Measurements from ENCODE around the gene DTNB. TPM values are rescaled to one million over a fixed set of nuclear protein-coding genes. Genes with fewer than 3 reads are reported as not detected.

The DTNB gene
- total and polyA plus RNA-seq, 10 of the 15 experiments (the other 5 are each of a cell fraction or from before 2014, with no cell fraction given): 4.5 to 30.6 (median 11.9) TPM

GRCh38 chr2:25595393-25595792 lies 78.0 kb downstream of the DTNB start:
- Histone ChIP-seq H3K79me2 (ENCODE audit: control insufficient read depth, insufficient read depth, low read length) (no peaks in the 10 kb centered on the region), H3K4me2 (ENCODE audit: control insufficient read depth, insufficient read depth) (no peak overlapping the region), H3K27me3 (replicated peaks in 1 of 2; ENCODE audit: control insufficient read depth in 2 of 2, insufficient read depth in 2 of 2, low read length in 1 of 2) (no peaks in the 10 kb centered on the region), H3K4me1 (ENCODE audit: control insufficient read depth, insufficient read depth, low read length) (peaks cover 11% of the 10 kb centered on the region), H3K9ac (ENCODE audit: control insufficient read depth, insufficient read depth, low read length) (no peak overlapping the region), H3K4me3 (no peak overlapping the region), H4K20me1 (ENCODE audit: control insufficient read depth, insufficient read depth) (no peaks in the 10 kb centered on the region), H3K36me3 (ENCODE audit: control insufficient read depth in 2 of 2, insufficient read depth in 2 of 2, low read length in 1 of 2) (no peaks in the 10 kb centered on the region), H2AFZ (ENCODE audit: control insufficient read depth, low read depth, low read length) (no peak overlapping the region), H3K9me3 (replicated peaks; ENCODE audit: control insufficient read depth, insufficient read depth, low read length) (no peaks in the 10 kb centered on the region), H3K27ac (ENCODE audit: control insufficient read depth, insufficient read depth) (no peak overlapping the region)
- FAIRE-seq (no peak), DNase-seq (ENCODE audit: low read depth, low spot score) (no peak), ATAC-seq (no peak)
- 96% methylated on average over 6 of the region's 6 CpGs for WGBS (ENCODE audit: insufficient coverage, insufficient replicate concordance, low lambda C conversion rate, missing lambda C conversion rate)
- SMC1A ChIA-PET (ENCODE audit: uncharacterized antibody, unreplicated experiment): interaction anchor here (1.8 kb wide), 1 partner anchor 12 kb away, joined by 6 read pairs; no protein-coding TSS in a partner anchor
- no TSS peak for BruUV-seq (replicated peaks)
- in situ Hi-C loops (cut with MboI) (no loop called here), intact Hi-C loops (cut with micrococcal nuclease; ENCODE audit: unreplicated experiment) (no loop called here)
- CTCF ChIA-PET: interaction anchor here (5.5 kb wide), 1 partner anchor 13 kb away, joined by 40 read pairs; no protein-coding TSS in a partner anchor
- RAD21 ChIA-PET (ENCODE audit: unreplicated experiment): interaction anchor here (0.8 kb wide), 1 partner anchor 8 kb away, joined by 3 read pairs; no protein-coding TSS in a partner anchor
- POLR2A ChIA-PET: no interaction called here
- TF ChIP-seq RELA (IDR thresholded peaks at IDR 0.05; ENCODE audit: borderline replicate concordance, partially characterized antibody): no peak

GRCh38 chr2:25594991-25595390 lies 78.4 kb downstream of the DTNB start:
- no peak for ATAC-seq
- WGBS (ENCODE audit: insufficient coverage, insufficient replicate concordance, low lambda C conversion rate, missing lambda C conversion rate): 100% methylated on average over 3 of the region's 3 CpGs
- ChIA-PET RAD21 (ENCODE audit: unreplicated experiment) (interaction anchor here (1.3 kb wide), 1 partner anchor 9 kb away, joined by 4 read pairs; no protein-coding TSS in a partner anchor), POLR2A (no interaction called here), SMC1A (ENCODE audit: uncharacterized antibody, unreplicated experiment) (interaction anchor here (1.8 kb wide), 1 partner anchor 12 kb away, joined by 6 read pairs; no protein-coding TSS in a partner anchor), CTCF (interaction anchor here (5.5 kb wide), 1 partner anchor 13 kb away, joined by 40 read pairs; no protein-coding TSS in a partner anchor)
- Histone ChIP-seq H3K27me3 (replicated peaks in 1 of 2; ENCODE audit: control insufficient read depth in 2 of 2, insufficient read depth in 2 of 2, low read length in 1 of 2) (no peaks in the 10 kb centered on the region), H3K9me3 (replicated peaks; ENCODE audit: control insufficient read depth, insufficient read depth, low read length) (no peaks in the 10 kb centered on the region), H3K79me2 (ENCODE audit: control insufficient read depth, insufficient read depth, low read length) (no peaks in the 10 kb centered on the region), H3K4me2 (ENCODE audit: control insufficient read depth, insufficient read depth) (no peak overlapping the region), H2AFZ (ENCODE audit: control insufficient read depth, low read depth, low read length) (no peak overlapping the region), H3K27ac (ENCODE audit: control insufficient read depth, insufficient read depth) (no peak overlapping the region), H3K9ac (ENCODE audit: control insufficient read depth, insufficient read depth, low read length) (no peak overlapping the region), H3K4me3 (no peak overlapping the region), H3K36me3 (ENCODE audit: control insufficient read depth in 2 of 2, insufficient read depth in 2 of 2, low read length in 1 of 2) (no peaks in the 10 kb centered on the region), H3K4me1 (ENCODE audit: control insufficient read depth, insufficient read depth, low read length) (peaks cover 11% of the 10 kb centered on the region), H4K20me1 (ENCODE audit: control insufficient read depth, insufficient read depth) (no peaks in the 10 kb centered on the region)
- no peak for FAIRE-seq
- no peak for DNase-seq (ENCODE audit: low read depth, low spot score)
- in situ Hi-C loops (cut with MboI): no loop called here
- intact Hi-C loops (cut with micrococcal nuclease; ENCODE audit: unreplicated experiment): no loop called here
- no TSS peak for BruUV-seq (replicated peaks)
- TF ChIP-seq TBL1XR1 (IDR thresholded peaks at IDR 0.05; ENCODE audit: low read depth, low read length) (no peak), POLR2AphosphoS2 (IDR thresholded peaks at IDR 0.05; ENCODE audit: low read depth, low read length) (no peak), CEBPZ (IDR thresholded peaks at IDR 0.05; ENCODE audit: low read depth, low read length) (no peak), CEBPB (IDR thresholded peaks at IDR 0.05; ENCODE audit: borderline replicate concordance in 1 of 2, low read depth in 2 of 2, low read length in 2 of 2) (no peak), ZNF274 (IDR thresholded peaks at IDR 0.05; ENCODE audit: insufficient read depth, insufficient read length) (no peak), LARP7 (IDR thresholded peaks at IDR 0.05) (no peak), GABPA (IDR thresholded peaks at IDR 0.05; ENCODE audit: low read depth) (no peak), RELB (IDR thresholded peaks at IDR 0.05; ENCODE audit: low read depth) (no peak), MTA3 (IDR thresholded peaks at IDR 0.05; ENCODE audit: borderline replicate concordance, low read length) (no peak), NFYB (IDR thresholded peaks at IDR 0.05; ENCODE audit: insufficient read depth, low read depth, low read length) (no peak)

Measured in GM12878 (cell line).